ENCODE measurements around the gene SH3BP5L. TPM values are rescaled to one million over a fixed set of nuclear protein-coding genes. Genes with fewer than 3 reads are reported as not detected.

SH3BP5L gene
- total and polyA plus RNA-seq, 3 donors from 2014 or later: 26.8 to 31.5 (median 31.1) TPM

DNA sequence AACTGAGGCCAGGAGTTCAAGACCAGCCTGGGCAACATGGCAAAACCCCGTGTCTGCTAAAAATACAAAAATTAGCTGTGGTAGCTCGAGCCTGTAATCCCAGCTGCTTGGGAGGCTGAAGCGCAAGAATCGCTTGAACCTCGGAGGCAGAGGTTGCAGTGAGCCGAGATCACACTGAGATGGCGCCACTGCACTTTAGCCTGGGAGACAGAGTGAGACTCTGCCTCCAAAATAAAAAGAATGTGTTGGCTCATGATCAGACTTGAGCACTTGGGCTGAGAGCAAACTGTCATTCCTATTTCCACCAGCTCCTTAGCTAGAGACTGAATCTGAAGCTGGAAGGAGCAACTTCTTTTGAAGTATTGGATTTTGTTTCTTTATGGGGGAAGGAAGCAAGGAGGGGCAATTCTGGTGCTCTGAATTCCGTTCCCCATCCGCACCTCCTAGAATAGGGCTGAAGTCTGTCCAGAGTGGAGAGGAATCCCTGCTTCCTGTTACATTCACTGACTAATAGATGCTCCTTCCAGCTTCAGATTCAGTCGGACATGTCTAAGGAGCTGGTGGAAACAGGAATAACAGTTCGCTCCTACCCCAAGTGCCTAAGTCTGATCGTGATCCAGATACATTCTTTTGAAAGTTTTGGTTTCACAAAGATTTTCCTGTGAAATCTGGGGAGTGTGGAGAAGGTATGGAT lies 16.1 kb upstream of the SH3BP5L start:
- no peak overlapping the region for H3K27ac ChIP-seq
- H3K36me3 ChIP-seq (ENCODE audit: low read depth, missing control alignments): no peaks in the 10 kb centered on the region
- peaks cover 27% of the 10 kb centered on the region for H3K4me1 ChIP-seq
- DNase-seq: peak; percentile 66
- no peaks in the 10 kb centered on the region for H3K9me3 ChIP-seq
- no peak overlapping the region for H3K4me3 ChIP-seq
- H3K27me3 ChIP-seq: no peaks in the 10 kb centered on the region
- WGBS, 2 donors: 48 to 57% methylated on average over 12 of the region's 12 CpGs
- intact Hi-C loops (cut with DNase I; ENCODE audit: low total_unique reads): no loop called here
- TF ChIP-seq POLR2A (IDR thresholded peaks at IDR 0.05): no peak
- TF ChIP-seq, protein P1, sequence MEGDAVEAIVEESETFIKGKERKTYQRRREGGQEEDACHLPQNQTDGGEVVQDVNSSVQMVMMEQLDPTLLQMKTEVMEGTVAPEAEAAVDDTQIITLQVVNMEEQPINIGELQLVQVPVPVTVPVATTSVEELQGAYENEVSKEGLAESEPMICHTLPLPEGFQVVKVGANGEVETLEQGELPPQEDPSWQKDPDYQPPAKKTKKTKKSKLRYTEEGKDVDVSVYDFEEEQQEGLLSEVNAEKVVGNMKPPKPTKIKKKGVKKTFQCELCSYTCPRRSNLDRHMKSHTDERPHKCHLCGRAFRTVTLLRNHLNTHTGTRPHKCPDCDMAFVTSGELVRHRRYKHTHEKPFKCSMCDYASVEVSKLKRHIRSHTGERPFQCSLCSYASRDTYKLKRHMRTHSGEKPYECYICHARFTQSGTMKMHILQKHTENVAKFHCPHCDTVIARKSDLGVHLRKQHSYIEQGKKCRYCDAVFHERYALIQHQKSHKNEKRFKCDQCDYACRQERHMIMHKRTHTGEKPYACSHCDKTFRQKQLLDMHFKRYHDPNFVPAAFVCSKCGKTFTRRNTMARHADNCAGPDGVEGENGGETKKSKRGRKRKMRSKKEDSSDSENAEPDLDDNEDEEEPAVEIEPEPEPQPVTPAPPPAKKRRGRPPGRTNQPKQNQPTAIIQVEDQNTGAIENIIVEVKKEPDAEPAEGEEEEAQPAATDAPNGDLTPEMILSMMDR (IDR thresholded peaks at IDR 0.05): peak; percentile 10 to 44 (median 35)

DNA sequence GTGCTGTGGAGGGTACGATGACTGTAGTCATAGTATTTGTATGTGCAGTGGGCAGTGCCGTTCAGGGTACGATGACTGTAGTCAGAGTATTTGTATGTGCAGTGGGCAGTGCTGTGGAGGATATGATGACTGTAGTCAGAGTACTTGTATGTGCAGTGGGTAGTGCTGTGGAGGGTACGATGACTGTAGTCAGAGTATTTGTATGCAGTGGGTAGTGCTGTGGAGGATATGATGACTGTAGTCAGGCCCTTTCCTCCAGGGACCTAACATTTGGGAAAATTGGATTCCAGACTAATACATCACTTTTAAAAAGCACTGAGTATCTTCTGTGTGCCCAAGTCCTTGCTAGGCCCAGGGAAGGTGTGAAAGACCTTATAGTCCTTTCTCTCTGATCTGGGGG lies 15.2 kb upstream of the SH3BP5L start:
- Histone ChIP-seq H3K4me1 (peaks cover 27% of the 10 kb centered on the region), H3K4me3 (no peak overlapping the region), H3K9me3 (no peaks in the 10 kb centered on the region), H3K27me3 (no peaks in the 10 kb centered on the region), H3K27ac (no peak overlapping the region), H3K36me3 (ENCODE audit: low read depth, missing control alignments) (no peaks in the 10 kb centered on the region)
- TF ChIP-seq, protein P1 (IDR thresholded peaks at IDR 0.05): no peak
- TF ChIP-seq POLR2A (IDR thresholded peaks at IDR 0.05): no peak
- DNase-seq: no peak
- 86 to 92% methylated on average over 4 of the region's 4 CpGs for WGBS, 2 donors
- intact Hi-C loops (cut with DNase I; ENCODE audit: low total_unique reads): no loop called here

DNA sequence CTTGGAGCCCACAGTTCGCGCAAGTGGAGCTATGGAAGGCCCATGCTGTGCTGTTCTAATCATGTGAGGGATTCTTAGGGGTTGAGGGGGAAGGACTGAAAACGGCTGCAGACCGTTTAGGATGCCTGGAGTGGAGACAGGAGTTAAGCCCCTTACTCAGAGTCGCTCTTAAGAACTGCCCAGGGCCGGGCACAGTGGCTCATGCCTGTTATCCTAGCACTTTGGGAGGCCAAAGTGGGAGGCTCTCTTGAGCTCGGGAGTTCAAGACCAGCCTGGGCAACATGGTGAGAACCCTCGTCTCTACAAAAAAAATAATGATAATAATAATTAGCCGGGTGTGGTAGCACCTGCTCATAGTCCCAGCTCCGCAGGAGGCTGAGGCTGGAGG lies 13.4 kb upstream of the SH3BP5L start:
- H3K27ac ChIP-seq: peak overlapping the region; percentile 99
- WGBS, 2 donors: 10% methylated on average over 8 to 10 of the region's 10 CpGs
- no peaks in the 10 kb centered on the region for H3K9me3 ChIP-seq
- peak overlapping the region; percentile 86 to 97 for H3K4me3 ChIP-seq
- no peaks in the 10 kb centered on the region for H3K36me3 ChIP-seq (ENCODE audit: low read depth, missing control alignments)
- H3K4me1 ChIP-seq: peaks cover 27% of the 10 kb centered on the region
- no peak for DNase-seq
- no peaks in the 10 kb centered on the region for H3K27me3 ChIP-seq
- TF ChIP-seq, protein P1 (IDR thresholded peaks at IDR 0.05): no peak
- TF ChIP-seq POLR2A (IDR thresholded peaks at IDR 0.05): no peak
- intact Hi-C loops (cut with DNase I; ENCODE audit: low total_unique reads): no loop called here

DNA sequence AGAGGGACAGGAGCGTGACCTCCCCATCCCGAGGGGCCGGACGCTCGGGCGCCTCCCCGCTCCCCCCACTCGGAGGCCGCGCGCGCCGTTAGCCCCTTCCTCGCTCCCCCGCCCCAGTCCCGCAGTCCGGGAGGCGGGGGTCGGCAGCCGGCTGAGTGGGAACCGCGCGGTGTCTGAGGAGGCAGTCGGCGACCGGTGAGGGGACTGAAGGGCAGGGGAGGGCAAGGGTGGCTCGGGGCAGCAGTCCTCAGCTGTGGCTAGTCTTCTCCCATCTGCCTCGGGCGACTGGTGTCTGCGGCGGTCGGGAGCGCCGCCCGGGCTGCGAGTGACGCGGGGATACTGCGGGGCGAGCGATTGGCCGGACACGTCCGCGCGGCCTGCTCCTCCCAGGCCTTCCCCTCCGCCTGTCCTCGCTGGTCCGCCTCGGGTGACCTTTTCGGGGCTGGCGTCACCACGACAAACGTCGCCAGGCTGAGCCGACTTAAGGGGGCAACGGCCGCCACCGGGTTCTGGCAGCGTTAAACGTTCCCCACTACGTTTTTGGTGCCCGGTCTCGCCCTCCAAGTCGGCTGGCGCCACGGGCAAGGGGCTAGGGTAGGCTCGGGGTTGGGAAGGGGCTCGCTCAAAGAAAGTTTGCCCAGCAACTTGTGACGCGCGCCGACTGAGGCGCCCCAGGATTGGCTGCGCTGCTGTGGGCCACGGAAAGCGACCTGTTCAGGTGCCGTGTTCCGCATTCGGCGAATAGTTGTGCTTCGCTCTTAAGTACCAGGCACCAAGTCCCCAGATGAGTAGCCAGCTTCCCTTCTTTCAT lies 12.8 kb upstream of the SH3BP5L start:
- Histone ChIP-seq H3K4me3 (peak overlapping the region; percentile 86 to 97), H3K36me3 (ENCODE audit: low read depth, missing control alignments) (no peaks in the 10 kb centered on the region), H3K9me3 (no peaks in the 10 kb centered on the region), H3K4me1 (peaks cover 27% of the 10 kb centered on the region), H3K27ac (peak overlapping the region; percentile 99), H3K27me3 (no peaks in the 10 kb centered on the region)
- TF ChIP-seq, protein P1 (IDR thresholded peaks at IDR 0.05): no peak
- no peak for TF ChIP-seq POLR2A (IDR thresholded peaks at IDR 0.05)
- intact Hi-C loops (cut with DNase I; ENCODE audit: low total_unique reads): no loop called here
- DNase-seq: peak; percentile 95
- 0% methylated on average over 4 to 79 of the region's 82 CpGs for WGBS, 2 donors

Measured in testis (tissue), 3 donors.